GM18499 (cell line): Measurements from ENCODE around the gene MFSD6.

Source experiments
- ATAC-seq: cut with Tn5 transposase; IDR thresholded peaks from one replicate; pipeline ENCODE4 v1.9.1; 2021; ENCODE audit warnings: moderate number of reproducible peaks; ENCODE audit not compliant: insufficient read depth, unreplicated experiment

MFSD6 gene

GRCh38 chr2:190547886-190548285 lies 139.7 kb downstream of the MFSD6 start:
- ATAC-seq: no peak

- no peak for ATAC-seq
Measured at GRCh38 chr2:190550137-190550536, 142.0 kb downstream of the MFSD6 start.
